NK-92 (cell line): ENCODE measurements around the gene CGAS.
"Not testable (repeated sequence)": the region's sequence is repeated elsewhere in the genome, so short reads cannot be mapped to it uniquely, and the experiment has no call there.

Experiments
- DNase-seq: peaks from one replicate; lab custom pipeline; 2025; ENCODE audit not compliant: unreplicated experiment; lab: John Stamatoyannopoulos, UW

Gene CGAS

GRCh38 chr6:73395875-73396274 lies 56.2 kb downstream of the CGAS start:
- DNase-seq, result no peak

- DNase-seq, result no peak
Observed at GRCh38 chr6:73394577-73395354, 57.3 kb downstream of the CGAS start, which contains the start of gene DDX43. DDX43 (plus strand) TSS chr6:73394828; CDS start chr6:73394906, 78 bp downstream.

GRCh38 chr6:73393278-73393677 lies 58.8 kb downstream of the CGAS start:
- DNase-seq, result no peak

GRCh38 chr6:73392188-73392587 lies 59.9 kb downstream of the CGAS start:
- DNase-seq, result not testable (repeated sequence)

- no peak for DNase-seq
Observed at GRCh38 chr6:73391675-73392074, 60.4 kb downstream of the CGAS start.

GRCh38 chr6:73389854-73390253 lies 62.2 kb downstream of the CGAS start:
- no peak for DNase-seq

GRCh38 chr6:73388800-73389512 lies 63.1 kb downstream of the CGAS start:
- no peak for DNase-seq

- DNase-seq, result no peak
Observed at GRCh38 chr6:73388433-73388799, 63.7 kb downstream of the CGAS start.

- DNase-seq, result no peak
Observed at GRCh38 chr6:73382462-73383113, 69.5 kb downstream of the CGAS start.

GRCh38 chr6:73381531-73381930 lies 70.6 kb downstream of the CGAS start:
- not testable (repeated sequence) for DNase-seq

GRCh38 chr6:73377225-73377624 lies 74.9 kb downstream of the CGAS start:
- DNase-seq, result no peak

- DNase-seq, result no peak
Observed at GRCh38 chr6:73375216-73375615, 76.9 kb downstream of the CGAS start.
